Stimulated activated CD4-positive, alpha-beta T cell treated with anti-CD3 and anti-CD28 coated beads, TNF-alpha, amount 100 ng/mL, for 48 hours (primary cell): Measurements from ENCODE around the gene XCL1.
"Not testable (repeated sequence)": the region's sequence is repeated elsewhere in the genome, so short reads cannot be mapped to it uniquely, and the experiment has no call there.

Experiments used
- DNase-seq, 3 donors: peaks; one replicate each; pipeline ENCODE4 v3.0.0-alpha.2; 2020; ENCODE audit warnings: low read depth in 3 of 3

The XCL1 gene

DNA sequence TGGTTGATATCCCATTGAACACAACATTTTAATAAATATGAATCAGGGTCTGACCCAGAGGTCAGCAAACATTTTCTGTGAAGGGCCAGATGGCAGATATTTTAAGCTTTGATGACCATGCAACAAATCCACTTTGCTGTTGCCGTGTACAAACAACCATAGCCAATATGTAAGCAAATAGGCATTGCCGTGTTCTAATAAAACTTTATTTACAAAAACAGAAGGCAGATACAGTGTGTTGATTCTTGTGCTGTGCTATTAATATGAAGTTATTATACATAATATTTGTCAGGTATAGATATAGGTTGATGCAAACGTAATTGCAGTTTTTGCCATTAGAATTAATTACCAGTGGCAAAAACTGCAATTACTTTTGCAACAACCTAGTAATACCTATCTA is 8.8 kb upstream of the XCL1 start:
- no peak for DNase-seq

DNA sequence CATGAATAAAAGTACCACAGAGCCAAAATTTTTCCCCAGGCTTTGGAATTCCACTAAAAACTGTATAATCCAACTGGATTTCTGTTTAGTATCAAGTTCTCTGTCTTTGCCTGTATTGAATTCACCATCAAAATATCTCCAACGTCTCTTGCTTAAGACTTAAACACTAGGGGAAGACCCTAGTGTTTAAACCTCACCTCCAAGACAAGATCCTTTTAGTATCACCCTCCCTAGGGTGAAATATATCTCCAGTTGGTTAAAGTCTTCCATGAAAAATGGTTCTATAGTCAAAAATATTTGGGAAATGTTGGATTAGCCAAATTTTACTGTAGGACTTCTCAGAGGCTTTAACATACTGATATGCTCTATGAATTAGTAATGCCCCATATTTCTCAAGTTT is 8.1 kb upstream of the XCL1 start:
- no peak for DNase-seq

DNA sequence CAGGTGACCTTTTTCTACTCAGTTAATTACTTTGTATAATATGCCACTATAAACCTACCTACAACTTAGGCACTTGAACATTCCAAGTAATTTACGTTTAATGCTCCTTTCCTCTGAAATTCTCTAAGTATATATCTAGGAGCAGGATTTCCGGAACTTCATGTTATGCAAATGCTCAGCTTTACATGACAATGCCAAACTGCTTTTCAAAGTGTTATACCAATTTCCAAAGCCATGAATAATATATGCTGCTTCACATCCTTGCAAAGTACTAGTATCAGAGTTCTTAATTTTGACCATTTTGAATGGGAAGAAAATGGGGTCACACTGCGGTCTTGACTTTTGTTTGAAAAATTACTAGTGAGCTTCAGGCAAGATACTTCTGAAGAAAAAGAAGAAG is 5.8 kb upstream of the XCL1 start:
- DNase-seq, result no peak

DNA sequence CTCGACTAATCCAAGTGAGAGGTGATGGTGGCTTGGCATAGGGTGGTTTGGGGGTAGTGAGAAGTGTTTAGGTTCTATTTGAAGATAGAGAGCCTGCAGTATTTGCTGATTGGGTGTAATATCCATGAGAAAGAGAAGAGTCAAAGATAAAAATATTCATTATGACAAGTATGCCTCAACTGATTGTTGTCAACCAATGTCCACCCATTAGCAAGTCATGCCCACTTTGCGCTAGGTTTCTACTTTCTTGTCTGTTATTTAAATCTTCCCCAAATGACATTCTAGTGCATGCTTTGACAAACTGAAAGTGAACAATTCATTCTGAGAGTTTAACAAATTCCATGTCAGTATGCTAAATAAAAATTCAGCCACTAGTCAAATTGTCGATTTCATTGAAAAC is 3.8 kb upstream of the XCL1 start:
- DNase-seq, result no peak

DNA sequence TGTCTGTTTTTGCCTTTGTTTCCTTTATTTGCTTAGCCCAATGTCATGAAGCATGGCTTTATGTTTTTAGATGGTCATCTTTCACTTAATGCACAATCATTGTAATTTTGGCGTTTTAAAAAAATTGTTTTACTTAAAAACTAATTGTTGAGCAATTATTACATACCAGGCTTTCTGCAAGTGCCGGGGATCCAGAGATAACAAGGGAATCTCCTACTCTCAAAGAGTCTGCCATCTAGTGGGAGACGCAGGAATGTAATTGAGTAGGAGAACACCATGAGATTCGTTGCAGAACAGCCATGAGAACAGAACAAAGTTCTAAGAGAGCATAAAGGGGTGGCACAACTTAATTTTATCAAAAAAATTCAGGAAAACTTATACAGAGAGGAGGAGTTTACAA is 2.2 kb upstream of the XCL1 start:
- not testable (repeated sequence) for DNase-seq

DNA sequence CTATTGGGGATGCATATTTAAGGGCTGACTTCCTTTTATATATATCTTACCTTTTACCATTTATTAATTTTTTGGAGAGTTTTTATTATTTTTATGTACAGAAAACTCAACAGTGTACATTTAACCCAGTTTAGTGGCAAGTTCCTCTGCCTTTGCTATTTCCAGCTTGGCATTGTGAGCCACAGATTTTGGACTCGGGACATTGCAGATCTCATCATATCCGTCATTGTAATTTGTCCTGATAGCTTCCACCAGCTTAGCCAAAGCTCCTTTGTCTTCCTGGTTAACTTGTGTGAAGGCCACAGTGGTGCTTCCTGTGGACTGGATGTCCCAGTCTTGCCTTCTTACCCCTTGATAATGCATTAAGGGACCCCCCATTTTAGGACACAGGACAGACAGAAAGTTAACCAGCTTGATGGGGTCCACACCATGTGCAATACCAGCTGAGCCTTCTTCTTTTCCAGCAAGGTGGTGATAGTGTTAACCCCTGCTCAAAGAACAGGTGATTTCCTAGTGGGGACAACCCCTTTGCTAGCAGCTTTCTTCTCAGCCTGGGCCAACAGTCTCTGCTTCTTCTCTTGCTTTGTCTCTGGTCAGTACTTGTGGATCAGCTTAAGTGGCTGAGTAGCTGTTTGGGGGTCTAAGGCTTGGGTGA is 2.3 kb downstream of the XCL1 start:
- DNase-seq, result not testable (repeated sequence)

DNA sequence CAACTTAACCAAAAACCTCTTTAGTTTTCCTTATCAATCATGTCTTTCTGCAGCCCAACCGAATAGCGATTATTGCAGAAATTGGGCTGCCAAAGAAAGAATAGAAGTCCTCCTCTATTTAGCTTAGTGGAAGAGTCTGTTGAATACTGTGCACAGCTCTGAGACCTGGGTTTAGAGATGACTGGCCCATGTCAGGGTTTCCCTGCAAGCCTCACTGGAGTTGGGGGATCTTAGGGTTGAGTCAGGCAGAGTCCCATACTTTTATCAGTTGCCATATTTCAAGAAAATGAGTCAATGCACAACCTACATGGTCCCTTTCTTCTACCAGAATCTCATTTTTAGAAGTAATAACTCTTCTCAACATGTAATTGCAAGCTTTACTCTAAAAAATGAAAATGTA is 3.9 kb downstream of the XCL1 start:
- not testable (repeated sequence) for DNase-seq

DNA sequence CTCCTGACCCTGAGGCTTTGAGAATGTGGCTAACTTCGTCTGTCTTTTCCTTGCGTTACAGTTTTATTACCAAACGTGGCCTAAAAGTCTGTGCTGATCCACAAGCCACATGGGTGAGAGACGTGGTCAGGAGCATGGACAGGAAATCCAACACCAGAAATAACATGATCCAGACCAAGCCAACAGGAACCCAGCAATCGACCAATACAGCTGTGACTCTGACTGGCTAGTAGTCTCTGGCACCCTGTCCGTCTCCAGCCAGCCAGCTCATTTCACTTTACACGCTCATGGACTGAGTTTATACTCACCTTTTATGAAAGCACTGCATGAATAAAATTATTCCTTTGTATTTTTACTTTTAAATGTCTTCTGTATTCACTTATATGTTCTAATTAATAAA is 4.6 kb downstream of the XCL1 start:
- DNase-seq, result not testable (repeated sequence)

DNA sequence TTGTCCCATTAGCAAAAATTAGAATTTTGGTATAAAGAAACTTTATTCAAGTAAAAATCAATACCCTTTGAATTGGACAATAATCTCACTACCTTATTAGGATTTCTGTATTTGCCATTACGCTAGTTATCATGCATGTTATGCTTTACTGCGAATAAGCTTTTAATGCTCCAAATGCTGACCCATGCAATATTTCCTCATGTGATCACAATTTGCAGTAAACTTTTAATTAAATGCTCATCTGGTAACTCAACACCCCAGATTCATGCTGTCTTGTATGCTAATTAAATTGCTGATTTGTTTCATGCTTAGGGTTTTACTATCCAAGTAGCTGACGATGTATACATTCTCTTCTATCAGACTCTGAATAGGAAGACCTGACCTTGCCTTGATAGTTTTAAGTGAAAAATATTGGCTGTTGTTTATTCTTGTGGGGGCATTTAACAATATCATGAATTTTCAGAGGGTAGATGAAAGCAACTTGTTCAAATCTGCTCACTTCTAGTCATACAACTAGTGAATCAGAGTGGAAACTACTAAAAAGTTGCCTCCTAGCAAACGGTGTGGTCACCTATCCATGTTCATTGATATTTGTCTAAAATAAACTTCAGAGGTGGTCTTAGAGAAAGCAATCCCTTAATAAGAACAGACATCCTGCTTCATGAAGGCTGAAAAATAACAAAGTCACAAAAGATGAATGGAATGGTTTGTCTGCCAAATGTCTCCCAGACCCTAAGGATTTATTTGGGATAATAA is 5.6 kb downstream of the XCL1 start:
- no peak for DNase-seq

DNA sequence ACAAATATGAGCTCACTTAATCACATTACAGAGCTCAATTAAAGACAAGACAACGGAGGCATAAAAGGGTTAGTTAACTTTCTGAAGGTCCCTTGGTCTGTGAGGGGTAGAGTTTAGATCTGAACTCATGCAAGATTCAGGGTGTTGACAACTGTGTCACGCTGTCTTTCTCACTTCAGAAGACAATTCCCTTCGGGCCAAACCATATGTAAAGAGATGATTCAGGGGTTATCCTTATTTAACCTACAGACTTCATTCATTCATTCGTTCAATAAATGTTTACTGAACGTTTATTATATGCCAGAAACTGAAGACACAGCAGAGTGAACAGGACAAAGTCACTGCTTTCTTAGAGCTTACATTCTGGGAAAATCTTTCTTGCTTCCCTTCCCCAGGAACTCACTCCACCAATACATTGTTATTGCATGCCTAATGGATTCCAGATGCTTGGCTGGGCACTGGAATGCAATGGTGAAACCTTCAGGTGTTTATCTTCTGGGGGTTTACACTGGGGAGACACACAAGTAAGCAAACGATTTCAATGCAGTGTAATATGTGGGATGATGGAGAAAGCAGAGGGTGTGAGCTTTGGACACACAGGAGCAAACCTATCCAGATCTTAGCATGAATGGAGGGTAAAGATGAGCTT is 6.4 kb downstream of the XCL1 start:
- DNase-seq, result no peak

DNA sequence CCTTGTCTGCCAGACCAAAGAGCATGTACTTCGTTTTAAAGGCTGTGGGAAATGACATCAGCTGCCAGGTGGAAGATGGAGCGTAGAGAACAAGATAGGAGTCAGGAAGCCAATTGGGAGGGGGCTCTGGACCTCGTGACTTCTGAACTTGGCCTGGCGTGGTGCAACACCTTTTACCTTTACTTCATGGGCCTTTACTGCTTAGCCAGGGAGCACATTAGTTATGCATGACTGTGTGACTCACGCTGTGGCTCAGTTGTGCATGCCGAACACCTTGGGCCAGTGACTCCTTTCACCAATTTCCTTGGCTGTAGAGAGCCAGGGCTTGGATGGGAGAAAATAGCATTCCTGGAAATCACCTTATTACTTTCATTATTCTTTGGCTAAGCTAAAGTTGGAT is 7.2 kb downstream of the XCL1 start:
- DNase-seq, result no peak

DNA sequence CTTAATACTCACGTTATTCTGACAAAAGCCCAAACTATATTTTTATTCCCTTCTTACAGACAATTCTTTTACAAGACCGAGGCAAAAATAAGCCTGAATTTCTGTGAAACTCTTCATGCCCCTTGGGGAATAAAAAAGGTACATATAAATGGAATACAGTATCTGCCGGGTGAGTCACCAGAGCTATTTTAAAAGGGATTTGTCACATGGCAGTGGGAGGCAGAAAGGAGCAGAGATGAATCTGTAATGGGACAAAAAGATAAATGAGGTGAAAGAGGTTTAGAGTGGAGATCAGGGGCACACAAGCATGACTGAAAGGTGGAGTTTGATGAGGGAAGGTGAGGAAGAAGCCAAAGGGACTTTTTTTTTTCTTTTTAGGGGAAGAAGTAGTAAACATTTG is 8.8 kb downstream of the XCL1 start:
- DNase-seq, result no peak

DNA sequence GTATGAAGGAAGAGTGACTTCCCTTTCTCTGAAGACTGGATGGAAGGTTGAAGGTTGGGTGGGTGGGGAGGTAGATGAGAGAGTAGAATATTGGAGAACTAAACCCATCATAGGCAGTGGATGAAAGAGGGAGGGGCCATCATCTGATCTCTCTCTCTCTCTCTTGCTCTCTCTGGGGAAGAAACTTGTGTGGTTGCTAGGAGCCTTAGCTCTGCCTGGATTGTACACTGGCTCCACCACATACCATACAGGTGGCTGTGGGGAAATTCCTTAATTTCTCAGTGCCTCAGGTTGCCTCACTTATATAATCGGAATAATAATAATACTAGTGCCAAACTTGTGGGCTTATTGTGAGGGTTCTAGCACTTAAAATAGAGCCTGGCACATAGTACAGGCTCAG is 9.5 kb downstream of the XCL1 start:
- no peak for DNase-seq

DNA sequence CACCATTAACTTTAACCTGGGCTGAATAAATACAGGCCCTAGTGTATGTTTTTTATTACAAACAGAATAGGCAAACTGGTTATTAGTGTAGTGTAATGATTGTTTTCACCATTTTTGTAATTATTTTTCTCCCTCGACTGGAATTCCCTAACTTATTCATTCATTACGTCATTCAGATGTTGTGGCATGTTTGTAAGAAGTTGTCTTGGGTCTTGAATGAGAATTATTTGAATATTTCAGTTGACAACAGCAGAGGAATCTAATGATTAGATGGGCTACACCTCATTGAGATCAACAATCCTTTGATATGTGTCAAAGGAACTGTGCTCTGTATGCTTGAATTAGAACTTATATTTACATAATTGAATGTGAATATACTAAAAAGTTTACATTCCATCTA is 12.8 kb downstream of the XCL1 start:
- DNase-seq, result no peak

DNA sequence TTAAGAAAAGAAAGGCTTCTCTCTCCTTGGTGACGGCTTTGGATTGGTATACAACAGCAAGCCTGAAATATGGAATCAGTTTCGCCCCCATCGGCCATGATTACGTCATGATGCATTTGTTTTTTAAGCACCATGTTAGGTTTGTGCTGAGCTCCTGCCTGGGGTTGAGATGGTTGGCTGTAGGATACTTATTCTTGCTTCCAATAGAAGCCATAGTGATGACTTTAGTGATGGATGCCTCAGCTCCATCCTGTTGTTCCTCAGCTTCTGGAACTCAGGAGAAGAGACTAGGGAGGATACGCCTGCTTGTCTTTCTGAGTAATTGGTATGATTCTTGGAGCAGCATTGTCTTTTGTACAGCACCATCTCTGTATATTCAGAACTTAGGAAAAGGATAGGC is 14.7 kb downstream of the XCL1 start:
- DNase-seq, result no peak

DNA sequence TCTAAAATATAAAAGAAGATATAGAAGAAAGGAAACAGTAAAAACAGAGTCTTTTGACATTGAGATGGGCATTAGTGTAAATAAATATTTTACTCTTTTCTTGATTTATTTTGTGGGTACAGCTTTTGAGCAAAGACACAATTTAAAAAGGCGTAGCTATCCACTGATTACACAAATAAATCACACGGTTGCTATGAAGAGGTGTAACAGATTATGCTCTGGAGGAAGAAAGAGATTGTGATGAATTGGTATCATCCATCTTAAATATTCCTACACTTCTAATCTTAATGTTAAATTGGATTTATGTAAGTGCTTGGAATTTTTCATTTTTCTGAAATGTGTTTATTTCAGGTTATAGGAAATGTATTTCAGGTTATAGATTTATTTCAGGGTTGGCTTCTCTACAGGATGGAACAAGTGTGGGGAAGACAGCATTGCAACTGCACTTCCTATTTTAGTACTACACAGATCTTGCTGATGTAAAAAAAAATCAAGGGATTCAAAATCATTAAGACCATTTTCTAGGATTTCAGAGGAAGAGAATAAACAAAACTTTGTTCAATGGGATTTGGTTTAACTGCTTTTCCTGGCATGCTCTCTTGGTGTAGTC is 15.3 kb downstream of the XCL1 start:
- DNase-seq, result no peak

DNA sequence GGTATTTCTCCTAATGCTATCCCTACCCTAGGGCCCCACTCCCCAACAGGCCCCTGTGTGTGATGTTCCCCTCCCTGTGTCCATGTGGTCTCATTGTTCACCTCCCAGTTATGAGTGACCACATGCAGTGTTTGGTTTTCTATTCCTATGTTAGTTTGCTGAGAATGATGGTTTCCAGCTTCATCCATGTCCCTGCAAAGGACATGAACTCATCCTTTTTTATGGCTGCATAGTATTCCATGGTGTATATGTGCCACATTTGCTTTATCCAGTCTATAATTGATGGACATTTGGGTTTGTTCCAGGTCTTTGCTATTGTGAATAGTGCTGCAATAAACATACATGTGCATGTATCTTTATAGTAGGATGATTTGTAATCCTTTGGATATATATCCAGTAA is 19.0 kb downstream of the XCL1 start:
- DNase-seq, result not testable (repeated sequence)

DNA sequence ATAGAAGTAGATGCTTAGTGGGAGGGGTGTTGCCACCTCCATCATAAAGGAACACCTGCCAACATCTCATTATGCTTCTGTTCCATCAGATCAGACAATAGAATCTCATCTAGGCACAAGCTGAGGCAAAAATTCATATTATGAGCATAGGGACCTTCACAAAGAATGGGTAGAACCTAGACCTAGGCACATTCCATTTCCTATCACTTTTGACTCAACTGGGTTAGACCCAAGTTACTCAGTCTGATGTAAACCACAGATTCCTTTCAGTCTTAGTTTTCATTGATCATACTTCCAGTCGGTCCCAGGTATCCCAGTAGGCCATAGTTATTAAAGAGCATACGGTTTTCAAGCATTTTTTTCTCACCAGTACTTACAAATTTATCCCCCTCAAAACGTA is 21.7 kb downstream of the XCL1 start:
- no peak for DNase-seq

DNA sequence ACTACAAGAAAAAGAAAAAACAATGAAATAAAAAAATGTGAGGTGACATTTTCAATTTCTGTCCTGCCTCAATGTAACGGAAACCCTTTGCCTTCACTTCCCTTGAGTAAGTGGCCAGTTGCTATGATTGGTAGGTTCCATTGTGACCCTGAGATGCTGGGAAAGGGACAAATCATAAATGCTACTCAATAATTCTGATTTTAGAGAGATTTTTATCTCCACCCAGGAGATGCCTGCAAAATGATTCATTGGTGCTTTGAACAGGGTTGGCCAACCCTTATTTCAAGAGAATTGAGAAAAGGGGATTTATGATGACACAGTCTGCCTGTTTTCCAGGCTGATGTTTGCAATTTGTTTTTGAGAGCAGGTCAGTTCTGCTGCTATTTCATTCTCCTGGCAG is 22.5 kb downstream of the XCL1 start:
- DNase-seq, result no peak

DNA sequence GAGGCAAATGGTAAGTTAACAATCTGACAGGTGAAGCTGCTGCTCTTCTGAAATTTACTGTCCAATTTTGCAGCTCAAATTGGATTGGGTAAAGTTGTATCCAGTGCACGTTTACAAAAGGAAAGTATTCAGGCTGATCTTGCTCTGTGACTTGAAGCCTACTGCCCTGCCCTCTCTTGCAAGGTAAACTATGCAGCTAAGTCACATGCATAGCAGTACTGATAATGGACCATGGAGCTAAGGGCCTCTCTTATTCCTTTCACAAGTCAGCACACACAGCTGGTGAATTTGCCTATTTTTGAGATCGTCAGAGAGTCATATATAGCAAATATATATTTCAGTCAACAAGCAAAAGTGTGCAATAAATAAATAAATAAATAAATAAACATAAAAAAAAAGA is 23.2 kb downstream of the XCL1 start:
- no peak for DNase-seq

DNA sequence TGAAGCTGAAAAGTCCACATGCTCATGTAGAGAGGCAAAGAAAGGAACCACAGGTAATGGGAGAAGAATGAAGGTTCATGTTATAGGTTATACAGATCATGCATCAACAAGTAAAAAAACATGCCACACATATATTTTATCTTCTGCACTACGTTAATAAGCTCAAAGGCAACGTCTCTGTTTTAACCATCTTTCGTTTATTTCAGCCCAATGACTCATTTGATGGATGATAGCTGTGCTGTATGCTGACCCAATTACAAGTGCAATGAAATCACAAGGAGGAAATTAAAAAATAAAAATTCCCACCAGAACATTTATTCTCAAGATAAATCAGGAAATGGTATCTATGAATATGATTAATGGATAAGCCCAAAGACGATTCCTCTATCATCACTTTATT is 24.6 kb downstream of the XCL1 start:
- no peak for DNase-seq

DNA sequence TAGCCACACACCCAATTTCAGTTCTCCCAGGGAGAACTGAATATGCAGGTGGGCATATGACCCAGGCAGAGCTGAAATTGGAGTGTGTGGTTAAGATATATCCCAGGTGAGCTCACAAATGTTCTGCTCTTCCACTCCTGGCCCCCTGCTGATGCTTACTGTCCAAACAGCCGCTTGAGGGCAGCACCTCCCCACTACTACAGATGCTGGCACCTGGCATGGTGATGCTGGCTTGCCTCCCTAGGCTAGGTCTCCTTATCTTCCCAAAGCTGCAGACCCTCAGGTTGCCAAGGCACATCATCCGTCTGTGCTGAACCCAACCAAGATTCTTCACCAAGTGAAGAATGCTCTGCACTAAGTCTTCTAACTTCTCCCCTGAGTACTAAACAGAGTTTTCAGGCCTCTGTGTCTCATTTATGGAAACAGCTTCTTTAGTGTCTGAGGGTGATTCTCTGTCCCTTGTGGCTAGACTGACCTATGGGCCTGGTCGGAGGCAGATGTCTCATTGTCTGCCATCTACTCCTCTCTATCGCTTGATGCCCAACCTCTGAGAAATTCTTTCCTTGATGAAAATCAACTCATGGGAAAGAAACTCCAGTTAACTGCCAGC is 27.2 kb downstream of the XCL1 start:
- peak; percentile 35 to 57 (median 37) for DNase-seq
